GM21528 (cell line): ENCODE measurements around the gene TOM1.
"Not testable (repeated sequence)": the region's sequence is repeated elsewhere in the genome, so short reads cannot be mapped to it uniquely, and the experiment has no call there.

ENCODE experiments used
- ATAC-seq: cut with Tn5 transposase; IDR thresholded peaks from one replicate; pipeline ENCODE4 v1.9.1; 2021; ENCODE audit warnings: mild to moderate bottlenecking, moderate library complexity; ENCODE audit not compliant: unreplicated experiment, low FRiP score

Gene TOM1

DNA sequence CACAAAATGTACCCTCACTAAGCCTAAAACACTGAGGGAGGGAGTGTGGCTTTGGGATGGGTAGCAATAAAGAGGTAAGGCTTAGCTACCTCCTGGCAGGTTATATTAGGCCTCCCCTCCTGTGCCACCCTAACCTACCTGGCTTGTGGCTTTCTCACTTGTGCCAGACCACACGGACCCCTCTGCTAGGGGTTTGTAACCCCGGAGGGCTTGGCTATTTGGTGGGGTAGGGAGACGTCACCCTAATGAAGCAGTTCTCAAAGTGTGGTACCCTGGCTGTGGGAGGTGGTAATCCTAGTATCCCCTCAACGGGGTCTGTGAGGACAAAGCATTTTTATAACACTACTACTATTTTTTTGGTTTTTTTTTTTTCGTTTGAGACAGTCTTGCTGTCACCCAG is 91.2 kb downstream of the TOM1 start:
- ATAC-seq = no peak

DNA sequence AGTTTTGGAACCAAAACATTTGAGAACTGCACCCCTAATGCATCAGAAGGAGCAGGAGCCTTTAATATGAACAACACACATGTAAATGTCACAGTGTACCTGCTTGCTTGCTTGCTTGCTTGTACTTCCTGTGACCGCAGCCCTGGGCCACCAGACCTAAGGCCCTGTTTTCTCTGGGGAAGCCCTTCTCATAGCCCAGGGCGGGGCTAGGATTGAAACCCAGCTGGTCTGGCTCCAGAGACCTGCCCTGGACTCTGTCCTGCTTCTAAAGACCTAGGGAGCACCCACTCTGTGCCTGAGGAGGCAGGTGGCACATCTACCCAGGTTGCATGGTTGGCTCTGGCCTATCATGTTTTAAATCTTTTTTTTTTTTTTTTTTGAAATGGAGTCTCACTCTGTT is 92.7 kb downstream of the TOM1 start:
- ATAC-seq = no peak

DNA sequence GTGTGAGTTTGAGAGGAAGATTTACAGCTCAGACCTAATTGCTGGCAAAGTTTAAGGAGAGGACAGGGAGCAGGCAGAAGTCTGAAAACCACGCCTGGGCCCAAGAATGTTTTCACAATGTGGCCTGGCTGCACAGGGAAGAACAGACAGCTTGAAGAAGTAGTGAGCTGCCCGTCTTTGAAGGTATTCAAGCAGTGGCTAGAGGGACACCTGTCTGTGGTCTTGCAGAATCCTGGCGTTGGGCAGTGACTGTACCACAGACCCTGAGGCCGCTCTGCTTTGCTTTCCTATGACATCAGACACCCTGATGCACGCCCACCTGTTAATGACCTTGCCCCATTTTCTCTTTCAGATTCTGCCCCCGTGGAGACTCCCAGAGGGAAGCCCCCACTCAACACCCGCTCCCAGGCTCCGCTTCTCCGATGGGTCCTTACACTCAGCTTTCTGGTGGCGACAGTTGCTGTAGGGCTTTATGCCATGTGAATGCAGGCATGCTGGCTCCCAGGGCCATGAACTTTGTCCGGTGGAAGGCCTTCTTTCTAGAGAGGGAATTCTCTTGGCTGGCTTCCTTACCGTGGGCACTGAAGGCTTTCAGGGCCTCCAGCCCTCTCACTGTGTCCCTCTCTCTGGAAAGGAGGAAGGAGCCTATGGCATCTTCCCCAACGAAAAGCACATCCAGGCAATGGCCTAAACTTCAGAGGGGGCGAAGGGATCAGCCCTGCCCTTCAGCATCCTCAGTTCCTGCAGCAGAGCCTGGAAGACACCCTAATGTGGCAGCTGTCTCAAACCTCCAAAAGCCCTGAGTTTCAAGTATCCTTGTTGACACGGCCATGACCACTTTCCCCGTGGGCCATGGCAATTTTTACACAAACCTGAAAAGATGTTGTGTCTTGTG is 93.7 kb downstream of the TOM1 start:
- no peak for ATAC-seq

DNA sequence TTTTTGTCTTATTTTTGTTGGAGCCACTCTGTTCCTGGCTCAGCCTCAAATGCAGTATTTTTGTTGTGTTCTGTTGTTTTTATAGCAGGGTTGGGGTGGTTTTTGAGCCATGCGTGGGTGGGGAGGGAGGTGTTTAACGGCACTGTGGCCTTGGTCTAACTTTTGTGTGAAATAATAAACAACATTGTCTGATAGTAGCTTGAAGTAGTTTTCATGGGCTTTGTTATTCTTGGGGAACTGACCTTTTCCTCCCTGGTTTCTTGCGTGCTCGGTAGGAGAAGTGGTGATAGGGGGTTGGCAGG is 94.3 kb downstream of the TOM1 start:
- no peak for ATAC-seq

DNA sequence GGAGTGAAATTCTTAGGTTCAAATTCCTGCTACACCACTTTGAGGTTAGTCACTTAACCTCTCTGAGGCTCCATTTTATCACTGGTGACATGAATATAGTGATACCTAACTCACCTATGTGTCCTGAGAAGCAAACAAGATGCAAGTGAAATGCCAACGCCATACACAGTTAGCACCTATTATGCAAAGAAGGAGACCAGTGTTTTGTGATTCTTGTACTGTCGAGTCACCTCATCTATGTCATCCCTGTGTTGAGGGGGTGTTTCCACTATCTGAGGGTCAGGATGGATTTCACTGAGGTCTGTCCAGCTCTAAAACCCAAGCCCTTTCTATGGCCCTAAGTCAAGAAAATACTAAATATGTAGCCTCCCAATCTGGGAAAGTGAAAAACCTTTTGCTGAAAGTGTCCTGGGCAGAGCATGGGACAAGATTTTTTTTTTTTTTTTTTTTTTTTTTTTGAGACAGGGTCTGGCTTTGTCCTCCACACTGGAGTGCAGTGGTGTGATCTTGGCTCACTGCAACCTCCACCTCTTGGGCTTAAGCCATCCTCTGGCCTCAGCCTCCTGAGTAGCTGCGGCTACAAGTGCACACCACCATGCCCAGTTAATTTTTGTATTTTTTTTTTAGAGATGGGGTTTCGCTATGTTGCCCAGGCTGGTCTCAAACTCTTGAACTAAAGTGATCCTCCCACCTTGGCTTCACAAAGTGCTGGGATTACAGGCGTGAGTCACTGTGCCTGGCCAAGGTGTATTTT is 95.3 kb downstream of the TOM1 start:
- ATAC-seq = no peak

DNA sequence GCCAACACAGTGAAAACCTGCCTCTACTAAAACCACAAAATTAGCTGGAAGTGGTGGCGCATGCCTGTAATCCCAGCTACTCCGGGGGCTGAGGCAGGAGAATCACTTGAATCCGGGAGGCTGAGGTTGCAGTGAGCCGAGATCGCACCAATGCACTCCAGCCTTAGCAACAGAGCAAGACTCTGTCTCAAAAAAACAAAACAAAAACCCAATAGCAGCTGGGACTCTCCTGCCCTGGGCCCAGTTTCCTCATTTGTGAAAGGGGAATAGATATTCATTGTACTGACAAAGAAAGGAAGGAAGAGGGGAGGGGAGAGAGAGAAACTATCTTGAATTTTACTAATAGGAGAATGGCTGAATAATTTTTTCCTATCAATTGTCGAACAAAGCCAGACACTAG is 96.9 kb downstream of the TOM1 start:
- not testable (repeated sequence) for ATAC-seq

DNA sequence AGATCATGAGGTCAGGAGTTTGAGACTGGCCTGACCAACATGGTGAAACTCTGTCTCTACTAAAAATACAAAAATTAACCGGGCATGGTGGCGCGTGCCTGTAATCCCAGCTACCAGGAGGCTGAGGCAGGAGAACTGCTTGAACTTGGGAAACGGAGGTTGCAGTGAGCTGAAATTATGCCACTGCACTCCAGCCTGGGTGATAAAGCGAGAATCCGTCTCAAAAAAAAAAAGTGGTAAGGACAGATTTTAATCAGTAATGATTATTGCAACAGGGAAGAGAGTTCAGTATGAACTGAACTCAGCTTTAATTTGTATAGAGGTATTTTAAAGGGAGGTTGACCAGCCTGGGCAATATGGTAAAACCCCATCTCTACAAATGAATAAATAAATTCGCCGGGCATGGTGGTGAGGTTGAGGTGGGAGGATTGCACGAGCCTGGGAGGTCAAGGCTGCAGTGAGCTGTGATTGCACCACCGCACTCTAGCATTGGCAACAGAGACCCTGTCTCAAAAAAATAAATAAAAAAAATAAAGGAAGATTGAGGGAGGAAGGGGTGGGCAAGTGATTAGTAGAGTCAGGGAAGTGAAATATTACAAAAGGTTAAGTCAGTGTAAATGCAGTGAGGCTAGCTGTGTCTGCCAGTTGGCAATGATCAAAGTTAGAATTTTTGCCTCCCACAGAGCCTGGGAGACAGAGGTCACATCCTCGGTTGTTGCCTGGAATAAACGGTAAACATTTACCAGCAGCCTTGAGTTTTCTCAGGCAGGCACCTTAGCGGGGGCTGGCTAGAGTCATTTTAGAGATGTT is 97.6 kb downstream of the TOM1 start:
- no peak for ATAC-seq
